Right atrium auricular region (tissue), 2 donors: ENCODE data around the gene KIF4A. TPM values are rescaled to one million over a fixed set of nuclear protein-coding genes. Genes with fewer than 3 reads are reported as not detected.
"Not testable (repeated sequence)": the region's sequence is repeated elsewhere in the genome, so short reads cannot be mapped to it uniquely, and the experiment has no call there.

Experiments used
- DNase-seq: peaks from one replicate; pipeline ENCODE4 v3.0.0-alpha.2; 2019; ENCODE audit warnings: low spot score
- H3K27ac ChIP-seq, 2 donors: fragments of 200-600 bp; sonication (generic); 1 replicate in 1 of 2; 2 replicates in 1 of 2; pipeline ENCODE4 v1.5.1; 2016 to 2019
- H3K27me3 ChIP-seq, 2 donors: fragments of 200-600 bp; sonication (generic); one replicate each; pipeline versions ENCODE4 v1.5.1 to v1.6.0; 2017 to 2019
- H3K36me3 ChIP-seq: fragments of 200-600 bp; sonication (generic); one replicate; pipeline ENCODE4 v1.5.1; 2016
- H3K4me1 ChIP-seq, 2 donors: fragments of 200-600 bp; sonication (generic); one replicate each; pipeline versions ENCODE4 v1.5.1 to v1.6.0; 2017 to 2019
- H3K4me3 ChIP-seq, 2 donors: fragments of 200-600 bp; sonication (generic); 1 replicate in 1 of 2; 2 replicates in 1 of 2; pipeline ENCODE4 v1.5.1; 2017 to 2019; ENCODE audit warnings: mild to moderate bottlenecking in 1 of 2, moderate library complexity in 1 of 2
- H3K9me3 ChIP-seq, 2 donors: fragments of 200-600 bp; sonication (generic); one replicate each; pipeline ENCODE4 v1.5.1; 2019
- CTCF ChIP-seq, 2 donors: fragments of 200-600 bp; sonication (generic); IDR thresholded peaks; one replicate each; pipeline ENCODE4 v1.5.1; 2019; ENCODE audit warnings: antibody characterized with exemption in 2 of 2
- total RNA-seq, 2 donors: library from RNA; depleted of rRNA; stranded (reverse); fragments of >200 nt; gene quantifications; one replicate each; pipeline ENCODE4 v1.1.0, GENCODE V29; 2016

The KIF4A gene
- total RNA-seq: under 1 TPM; 0.08 to 0.41 TPM

- peaks cover 0 to 11% of the 10 kb centered on the region in 2 donors for H3K4me1 ChIP-seq
- H3K27me3 ChIP-seq: no peaks in the 10 kb centered on the region
- H3K36me3 ChIP-seq: peaks cover 5% of the 10 kb centered on the region
- H3K4me3 ChIP-seq: peak within 1 kb of the TSS; percentile 39 to 57
- peak within 1 kb of the TSS; percentile 51 to 65 for H3K27ac ChIP-seq
- H3K9me3 ChIP-seq: no peaks in the 10 kb centered on the region
- DNase-seq: peak; percentile 72
- TF ChIP-seq CTCF (IDR thresholded peaks at IDR 0.05): no peak
Observed at GRCh38 chrX:70289793-70290770, at the start of gene KIF4A, which contains the start of gene PDZD11. Gene KIF4A, plus strand, starts transcription at chrX:70290104. Its CDS starts 355 bp downstream, at chrX:70290459. Gene PDZD11, minus strand, starts transcription at chrX:70289927. Its CDS starts 586 bp downstream, at chrX:70289341.

GRCh38 chrX:70240751-70241150 lies 49.2 kb upstream of the KIF4A start:
- DNase-seq: no peak
- H3K27ac ChIP-seq: no peak overlapping the region
- TF ChIP-seq CTCF (IDR thresholded peaks at IDR 0.05): no peak
- no peaks in the 10 kb centered on the region for H3K27me3 ChIP-seq
- no peaks in the 10 kb centered on the region for H3K4me1 ChIP-seq
- no peaks in the 10 kb centered on the region for H3K9me3 ChIP-seq
- H3K4me3 ChIP-seq: no peak overlapping the region
- no peaks in the 10 kb centered on the region for H3K36me3 ChIP-seq

GRCh38 chrX:70241501-70241900 lies 48.4 kb upstream of the KIF4A start:
- DNase-seq: no peak
- no peaks in the 10 kb centered on the region for H3K9me3 ChIP-seq
- H3K27me3 ChIP-seq: no peaks in the 10 kb centered on the region
- no peaks in the 10 kb centered on the region for H3K36me3 ChIP-seq
- no peak for TF ChIP-seq CTCF (IDR thresholded peaks at IDR 0.05)
- no peak overlapping the region for H3K27ac ChIP-seq
- H3K4me3 ChIP-seq: no peak overlapping the region
- H3K4me1 ChIP-seq: no peaks in the 10 kb centered on the region

GRCh38 chrX:70243601-70244000 lies 46.3 kb upstream of the KIF4A start:
- not testable (repeated sequence) for H3K27ac ChIP-seq, H3K9me3 ChIP-seq, H3K4me3 ChIP-seq, H3K4me1 ChIP-seq, H3K27me3 ChIP-seq, H3K36me3 ChIP-seq, DNase-seq

GRCh38 chrX:70244881-70245280 lies 45.0 kb upstream of the KIF4A start:
- Histone ChIP-seq H3K4me1 (no peaks in the 10 kb centered on the region), H3K9me3 (no peaks in the 10 kb centered on the region), H3K27ac (no peak overlapping the region), H3K27me3 (no peaks in the 10 kb centered on the region), H3K36me3 (no peaks in the 10 kb centered on the region), H3K4me3 (no peak overlapping the region)
- DNase-seq: no peak
- no peak for TF ChIP-seq CTCF (IDR thresholded peaks at IDR 0.05)

- Histone ChIP-seq H3K4me1 (no peaks in the 10 kb centered on the region), H3K27me3 (no peaks in the 10 kb centered on the region), H3K9me3 (no peaks in the 10 kb centered on the region), H3K4me3 (no peak overlapping the region), H3K27ac (no peak overlapping the region), H3K36me3 (no peaks in the 10 kb centered on the region)
- TF ChIP-seq CTCF (IDR thresholded peaks at IDR 0.05): no peak
- no peak for DNase-seq
Observed at GRCh38 chrX:70247252-70247651, 42.7 kb upstream of the KIF4A start.
